Activated CD8-positive, alpha-beta T cell treated with anti-CD3 and anti-CD28 coated beads, Interleukin-2, amount 10 ng/mL, durations not matched to agents 7 days and 5 days (primary cell): ENCODE results near the gene SPDYE2B. TPM values are rescaled to one million over a fixed set of nuclear protein-coding genes. Genes with fewer than 3 reads are reported as not detected.
"Not testable (repeated sequence)": the region's sequence is repeated elsewhere in the genome, so short reads cannot be mapped to it uniquely, and the experiment has no call there.

ENCODE experiments used
- ATAC-seq: fragments of 150-1000 bp; cut with Tn5 transposase; one replicate; pipeline ENCODE4 v1.10.0; 2021; ENCODE audit warnings: moderate library complexity
- CTCF ChIA-PET: fragments of 350-600 bp; sonication (Branson Sonifier 250); formaldehyde crosslinking; loops from one replicate; lab custom pipeline; 2021; ENCODE audit warnings: antibody characterized with exemption; lab: Charles Lee
- POLR2A ChIA-PET: fragments of 350-600 bp; sonication (Branson Sonifier 250); formaldehyde crosslinking; loops from one replicate; lab custom pipeline; 2021; ENCODE audit warnings: antibody characterized with exemption; lab: Charles Lee
- DNase-seq: peaks from one replicate; pipeline ENCODE4 v3.0.0-alpha.2; 2020
- H3K27ac Mint-ChIP-seq: one replicate; pipeline ENCODE4 v1.8.0; 2021; ENCODE audit warnings: mild to moderate bottlenecking, mixed read lengths
- H3K27me3 Mint-ChIP-seq: one replicate; pipeline ENCODE4 v1.8.0; 2021; ENCODE audit warnings: low read depth, mixed read lengths
- H3K36me3 Mint-ChIP-seq: one replicate; pipeline ENCODE4 v1.8.0; 2021; ENCODE audit warnings: low read depth, mixed read lengths
- H3K4me1 Mint-ChIP-seq: one replicate; pipeline ENCODE4 v1.8.0; 2021; ENCODE audit warnings: low read depth, mixed read lengths
- H3K4me3 Mint-ChIP-seq: one replicate; pipeline ENCODE4 v1.8.0; 2021; ENCODE audit warnings: mild to moderate bottlenecking, mixed read lengths
- H3K9me3 Mint-ChIP-seq: one replicate; pipeline ENCODE4 v1.8.0; 2022; ENCODE audit warnings: mixed read lengths; ENCODE audit not compliant: insufficient read depth
- total RNA-seq, 2 experiments: library from RNA; stranded (reverse); gene quantifications; one replicate each; pipeline ENCODE4 v1.2.3, GENCODE V29; 2021

SPDYE2B gene
- total RNA-seq, 2 experiments from 2014 or later: not detected

DNA sequence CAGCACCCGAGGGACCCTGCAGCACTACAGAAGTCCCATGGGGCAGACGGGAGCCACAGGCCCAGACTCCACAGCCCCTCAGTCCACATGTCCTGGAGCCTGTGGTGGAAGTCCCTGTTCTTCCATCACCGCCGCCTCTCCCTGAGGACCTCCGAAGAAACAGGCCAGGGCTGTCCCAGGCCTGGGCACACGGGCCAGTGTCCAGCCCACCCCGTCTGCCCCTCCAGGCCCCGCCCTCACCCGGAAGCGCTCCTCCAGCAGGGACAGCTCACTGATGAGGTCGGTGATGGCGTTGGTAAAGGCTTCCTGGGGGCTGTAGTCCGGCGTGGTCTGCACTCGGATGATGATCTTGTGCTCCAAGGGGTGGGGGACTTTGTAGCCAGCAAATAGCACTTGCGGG, 16.7 kb downstream of the SPDYE2B start:
- H3K27me3 Mint-ChIP-seq, H3K36me3 Mint-ChIP-seq, CTCF ChIA-PET, H3K27ac Mint-ChIP-seq, H3K9me3 Mint-ChIP-seq, ATAC-seq, DNase-seq, H3K4me1 Mint-ChIP-seq, POLR2A ChIA-PET, H3K4me3 Mint-ChIP-seq: not testable (repeated sequence)

DNA sequence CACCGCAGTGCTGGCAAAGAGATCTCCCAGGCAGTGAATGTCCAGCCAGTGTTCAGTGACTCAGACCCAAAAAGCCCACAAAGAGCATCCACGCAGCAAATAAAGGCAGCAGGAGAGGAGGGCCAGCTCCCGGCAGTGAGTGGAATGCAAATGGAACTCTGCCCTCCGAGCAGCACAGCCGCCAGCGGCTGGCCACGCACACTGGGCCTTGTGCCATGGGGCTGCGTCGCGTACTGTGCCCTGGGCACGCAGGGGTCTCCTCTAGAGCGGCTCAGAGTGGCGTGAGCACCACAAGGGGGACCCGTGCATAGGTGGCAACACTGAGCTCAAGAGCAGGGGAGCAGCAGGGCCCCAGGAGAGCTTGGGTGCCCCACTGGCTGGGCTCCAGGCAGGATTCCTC, 17.4 kb downstream of the SPDYE2B start:
- POLR2A ChIA-PET, H3K36me3 Mint-ChIP-seq, H3K27ac Mint-ChIP-seq, CTCF ChIA-PET, H3K4me1 Mint-ChIP-seq, ATAC-seq, DNase-seq, H3K27me3 Mint-ChIP-seq, H3K4me3 Mint-ChIP-seq, H3K9me3 Mint-ChIP-seq: not testable (repeated sequence)

DNA sequence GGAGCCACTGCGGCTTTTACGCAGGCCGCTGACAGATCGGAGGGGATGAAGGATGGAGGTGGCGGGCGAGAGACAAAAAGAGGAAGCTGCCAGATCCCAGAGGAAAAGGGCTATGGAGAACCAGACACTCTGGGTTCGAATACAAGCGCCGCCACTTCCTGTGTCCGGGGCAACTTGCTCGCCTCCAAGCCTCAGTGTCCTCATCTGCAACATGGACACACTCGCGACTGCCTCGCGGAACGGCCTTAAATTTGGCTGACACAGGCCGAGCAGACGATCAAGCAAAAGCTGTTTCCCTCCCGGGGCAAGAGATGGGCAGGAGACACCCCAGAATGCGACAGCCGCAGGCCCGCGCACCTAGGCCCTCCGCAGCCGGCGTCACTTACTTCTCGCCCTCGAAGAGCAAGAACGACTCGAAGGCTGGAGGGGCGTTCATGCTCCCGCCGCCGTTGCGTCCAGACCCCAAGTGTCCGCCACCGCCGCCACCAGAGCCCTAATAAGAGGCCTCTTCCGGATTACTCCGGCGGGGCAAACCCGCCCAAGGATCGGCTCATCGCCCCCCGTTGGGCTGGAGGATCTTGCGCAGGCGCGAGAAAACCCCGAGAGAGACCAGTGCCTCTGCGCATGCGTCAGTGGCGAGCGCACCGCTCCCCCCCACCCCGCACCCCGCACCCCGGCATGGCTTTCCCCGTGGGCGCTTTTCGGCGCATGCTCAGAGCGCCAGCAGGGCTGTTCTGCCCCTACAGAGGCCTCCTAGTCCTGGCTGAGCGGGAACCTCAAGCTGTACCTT, 21.2 kb downstream of the SPDYE2B start, which contains the start of gene POLR2J2:
POLR2J2 (minus strand) TSS at position 498 of the 790 bp plus-strand sequence; CDS start at position 436, 62 bp downstream.
- DNase-seq: peak; percentile 84
- H3K27ac Mint-ChIP-seq: peak within 1 kb of the TSS; percentile 69

DNA sequence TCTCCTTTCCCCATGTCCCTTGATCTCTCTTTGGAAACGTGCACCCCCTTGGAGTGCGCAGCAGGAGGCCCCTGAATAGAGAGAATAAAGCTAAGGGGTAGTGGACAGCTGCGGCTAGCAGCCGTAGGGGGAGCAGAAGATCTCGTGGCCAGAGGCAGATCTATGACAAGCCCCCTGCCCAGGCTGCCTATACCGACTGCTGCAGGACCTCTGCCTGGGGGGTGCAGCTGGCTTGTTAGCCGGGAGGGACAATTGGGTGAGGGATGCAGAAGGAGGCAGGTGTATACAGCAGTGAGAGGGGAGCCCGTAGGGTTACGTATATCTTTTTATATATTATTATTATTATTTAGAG, 21.8 kb downstream of the SPDYE2B start:
- H3K4me3 Mint-ChIP-seq, H3K36me3 Mint-ChIP-seq, POLR2A ChIA-PET, CTCF ChIA-PET, H3K4me1 Mint-ChIP-seq, H3K9me3 Mint-ChIP-seq, DNase-seq, H3K27me3 Mint-ChIP-seq, H3K27ac Mint-ChIP-seq: not testable (repeated sequence)
- peak; percentile 28 for ATAC-seq

More for the DNA sequence above, 21.2 kb downstream of the SPDYE2B start, which contains the start of gene POLR2J2:
- H3K4me3 Mint-ChIP-seq: peak within 1 kb of the TSS; percentile 71
- H3K9me3 Mint-ChIP-seq, H3K36me3 Mint-ChIP-seq, H3K27me3 Mint-ChIP-seq, H3K4me1 Mint-ChIP-seq, CTCF ChIA-PET, POLR2A ChIA-PET: not testable (repeated sequence)
- peak; percentile 82 for ATAC-seq

DNA sequence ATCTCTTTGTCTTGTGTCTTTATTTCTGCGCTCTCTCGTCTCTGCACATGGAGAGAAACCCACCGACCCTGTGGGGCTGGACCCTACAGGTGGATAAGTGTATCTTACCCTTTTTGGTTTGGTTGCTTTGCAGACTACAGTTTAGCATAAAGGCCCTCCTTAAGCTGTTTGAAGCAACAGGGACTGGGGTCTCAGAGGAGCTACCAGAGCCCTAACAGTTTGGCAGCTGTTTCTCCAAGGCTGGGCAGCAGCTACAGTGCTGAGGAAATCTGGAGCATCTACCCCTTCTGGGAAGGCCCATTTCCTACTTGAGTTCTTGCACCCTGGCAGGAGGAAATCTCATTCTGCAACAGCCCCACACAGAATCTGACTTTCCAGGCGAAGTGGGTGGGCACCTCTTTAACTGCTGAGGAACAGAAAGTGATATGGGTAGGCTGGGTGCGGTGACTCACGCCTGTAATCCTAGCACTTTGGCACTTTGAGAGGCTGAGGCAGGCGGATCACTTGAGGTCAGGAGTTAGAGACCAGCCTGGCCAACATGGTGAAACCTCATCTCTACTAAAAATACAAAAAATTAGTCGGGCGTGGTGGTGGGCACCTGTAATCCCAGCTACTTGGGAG, 23.4 kb downstream of the SPDYE2B start:
- H3K4me3 Mint-ChIP-seq, DNase-seq, H3K27me3 Mint-ChIP-seq, H3K27ac Mint-ChIP-seq, CTCF ChIA-PET, H3K36me3 Mint-ChIP-seq, H3K4me1 Mint-ChIP-seq, ATAC-seq, H3K9me3 Mint-ChIP-seq, POLR2A ChIA-PET: not testable (repeated sequence)

DNA sequence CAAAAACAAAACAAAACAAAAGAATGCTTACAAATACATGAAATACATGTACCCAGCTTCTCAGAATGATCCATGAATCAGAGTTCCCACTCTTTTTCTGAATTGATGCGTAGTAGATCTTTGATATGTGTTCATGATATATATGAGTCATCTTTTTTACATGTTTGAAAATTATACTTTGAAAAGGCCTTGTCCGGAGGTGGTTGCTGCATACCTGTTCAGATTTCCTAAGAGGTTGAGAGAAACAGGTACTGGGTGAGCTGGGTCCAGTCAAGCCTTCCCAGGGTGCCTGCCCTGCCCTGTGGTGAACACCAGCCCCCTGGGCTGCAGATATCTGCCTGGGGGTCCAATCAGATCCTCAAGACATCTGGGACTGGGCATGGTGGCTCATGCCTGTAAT, 25.4 kb downstream of the SPDYE2B start:
- H3K36me3 Mint-ChIP-seq, DNase-seq, ATAC-seq, H3K9me3 Mint-ChIP-seq, CTCF ChIA-PET, H3K27me3 Mint-ChIP-seq, POLR2A ChIA-PET, H3K27ac Mint-ChIP-seq, H3K4me1 Mint-ChIP-seq, H3K4me3 Mint-ChIP-seq: not testable (repeated sequence)

DNA sequence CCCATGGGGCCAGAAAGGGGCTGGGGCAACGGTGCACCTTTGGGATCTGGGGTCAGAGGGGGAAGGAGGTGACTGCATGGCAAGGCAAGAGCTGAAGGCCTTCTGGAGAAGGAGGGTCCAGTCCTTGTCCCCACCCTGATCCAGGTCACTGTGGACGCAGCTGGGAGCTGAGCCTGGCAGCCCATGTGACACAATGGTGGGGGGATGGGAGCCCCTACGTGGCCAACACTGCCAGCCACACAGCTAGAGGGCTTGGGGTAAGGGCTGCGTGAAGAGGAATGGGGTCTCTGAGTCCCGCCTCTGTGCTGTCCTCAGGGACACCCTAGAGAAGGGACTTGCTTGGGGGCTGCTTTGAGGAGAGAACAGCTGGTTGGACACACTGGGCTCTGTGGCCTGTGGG, 30.7 kb downstream of the SPDYE2B start:
- CTCF ChIA-PET, H3K4me1 Mint-ChIP-seq, H3K27me3 Mint-ChIP-seq, DNase-seq, ATAC-seq, H3K27ac Mint-ChIP-seq, POLR2A ChIA-PET, H3K9me3 Mint-ChIP-seq, H3K36me3 Mint-ChIP-seq, H3K4me3 Mint-ChIP-seq: not testable (repeated sequence)

DNA sequence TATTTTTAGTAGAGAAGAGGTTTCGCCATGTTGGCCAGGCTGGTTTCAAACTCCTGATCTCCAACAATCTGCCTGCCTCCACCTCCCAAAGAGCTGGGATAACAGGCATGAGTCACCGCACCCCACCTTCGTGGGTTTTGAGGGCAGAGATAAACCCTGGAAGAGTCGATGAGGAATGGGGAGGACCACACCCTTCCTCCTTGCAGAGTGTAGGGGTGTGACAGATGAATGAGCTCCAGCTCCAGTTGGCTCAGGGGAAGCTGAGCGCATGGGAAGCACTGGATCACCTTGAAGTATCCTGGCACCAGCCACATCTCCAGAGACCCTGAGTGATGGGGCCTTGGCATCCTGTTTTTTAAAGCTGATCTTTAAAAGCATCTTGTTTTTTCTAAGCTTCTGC, 32.4 kb downstream of the SPDYE2B start:
- CTCF ChIA-PET, ATAC-seq, H3K36me3 Mint-ChIP-seq, H3K27me3 Mint-ChIP-seq, H3K27ac Mint-ChIP-seq, H3K4me1 Mint-ChIP-seq, POLR2A ChIA-PET, H3K9me3 Mint-ChIP-seq, H3K4me3 Mint-ChIP-seq, DNase-seq: not testable (repeated sequence)

DNA sequence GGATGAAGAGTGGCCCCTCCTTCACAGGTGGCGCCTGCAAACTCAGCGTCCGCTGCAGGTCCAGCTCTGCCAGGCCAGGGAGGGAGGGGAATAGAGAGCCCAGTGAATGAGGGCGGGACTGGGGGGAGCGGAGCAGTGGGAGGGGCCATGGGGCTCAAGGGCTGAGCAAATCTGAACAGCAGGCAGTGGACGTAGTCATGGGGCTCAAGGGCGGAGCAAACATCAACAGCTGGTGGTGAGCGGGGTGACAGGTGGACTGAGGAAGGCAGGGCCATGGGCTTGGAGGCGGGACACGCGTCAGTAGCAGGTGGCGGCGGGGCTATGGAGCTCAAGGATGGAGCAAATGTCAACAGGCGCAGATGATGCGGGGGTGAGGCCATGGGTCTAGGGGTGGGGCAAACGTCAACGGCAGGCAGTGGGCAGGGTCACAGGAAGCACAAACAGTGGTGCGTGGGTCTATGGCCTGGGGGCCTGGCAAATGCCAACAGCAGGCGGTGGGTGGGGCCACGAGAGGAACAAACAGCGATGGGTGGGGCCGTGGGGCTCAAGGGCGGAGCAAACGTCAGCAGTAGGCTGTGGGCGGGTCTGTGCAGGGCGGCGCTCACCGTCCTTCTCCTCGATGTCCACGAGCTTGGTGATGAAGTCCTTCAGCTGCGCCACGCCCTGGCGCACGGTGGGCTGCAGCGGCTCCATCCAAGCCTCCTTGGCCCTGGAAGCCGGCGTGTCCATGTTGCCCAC, 38.3 kb downstream of the SPDYE2B start:
- POLR2A ChIA-PET, CTCF ChIA-PET, DNase-seq, H3K27ac Mint-ChIP-seq, H3K9me3 Mint-ChIP-seq, H3K27me3 Mint-ChIP-seq, H3K4me3 Mint-ChIP-seq, H3K4me1 Mint-ChIP-seq, H3K36me3 Mint-ChIP-seq: not testable (repeated sequence)
- ATAC-seq: peak; percentile 90

DNA sequence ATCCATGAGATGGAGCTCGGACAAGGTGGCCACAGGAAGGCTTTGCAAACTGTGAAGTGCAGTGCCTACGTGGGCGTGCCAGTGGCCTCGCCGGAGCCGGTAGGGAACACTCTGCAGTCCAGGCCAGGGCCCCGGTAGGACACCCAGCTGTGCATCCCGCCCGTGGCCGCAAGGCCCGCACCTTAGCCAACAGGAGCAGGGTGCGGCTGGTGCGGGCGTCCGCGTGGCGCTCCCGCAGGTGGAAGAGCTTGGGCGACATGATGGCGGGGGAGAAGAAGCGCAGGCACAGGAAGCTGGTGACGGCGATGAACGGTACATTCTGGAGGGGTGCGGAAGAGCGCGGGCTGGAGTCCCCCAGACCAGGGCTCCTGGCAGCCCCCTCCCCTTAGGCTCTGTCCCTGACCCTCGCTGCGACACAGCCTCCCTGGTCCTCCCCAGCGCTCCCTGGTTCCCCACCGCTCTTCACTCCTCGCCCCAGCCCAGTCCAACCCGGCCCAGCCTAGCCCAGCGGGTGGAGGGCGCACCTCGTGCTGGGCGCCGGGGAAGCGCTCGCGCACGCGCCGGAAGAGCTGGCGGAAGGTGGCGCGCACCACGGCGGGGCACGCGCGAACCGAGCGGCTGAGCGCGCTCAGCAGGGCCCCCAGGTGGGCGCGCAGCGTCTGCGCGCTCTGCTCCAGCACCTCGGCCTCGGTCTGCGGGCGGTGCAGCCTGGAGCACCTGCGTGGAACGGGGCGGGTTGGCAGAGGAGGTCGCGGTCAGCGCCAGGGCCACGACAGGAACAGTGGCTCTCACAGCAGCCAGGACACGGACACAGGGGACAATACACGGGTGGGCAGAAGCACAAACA, 39.5 kb downstream of the SPDYE2B start:
- not testable (repeated sequence) for H3K27me3 Mint-ChIP-seq

DNA sequence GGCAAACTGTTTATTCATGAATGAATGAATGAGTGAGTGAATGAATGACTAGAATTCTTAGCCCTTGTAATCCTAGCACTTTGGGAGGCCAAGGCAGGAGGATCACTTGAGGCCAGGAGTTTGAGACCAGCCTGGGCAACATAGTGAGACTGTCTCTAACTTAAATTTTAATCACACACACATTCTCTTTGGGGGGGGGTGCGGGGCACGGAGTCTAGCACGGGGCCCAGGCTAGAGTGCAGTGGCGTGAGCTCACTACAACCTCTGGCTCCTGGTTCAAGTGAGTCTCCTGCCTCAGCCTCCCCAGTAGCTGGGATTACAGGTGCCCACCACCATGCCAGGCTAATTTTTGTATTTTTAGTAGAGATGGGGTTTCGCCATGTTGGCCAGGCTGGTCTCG, 40.5 kb downstream of the SPDYE2B start:
- H3K27me3 Mint-ChIP-seq, ATAC-seq, H3K36me3 Mint-ChIP-seq, H3K4me1 Mint-ChIP-seq, H3K27ac Mint-ChIP-seq, POLR2A ChIA-PET, H3K4me3 Mint-ChIP-seq, H3K9me3 Mint-ChIP-seq, DNase-seq: not testable (repeated sequence)
- CTCF ChIA-PET: interaction anchor here (1.1 kb wide), 1 partner anchor 58 kb away, joined by 3 read pairs; the partner anchor contains the start of gene FAM185A

More for the DNA sequence above, 39.5 kb downstream of the SPDYE2B start:
- H3K4me3 Mint-ChIP-seq, H3K9me3 Mint-ChIP-seq, DNase-seq, POLR2A ChIA-PET, H3K4me1 Mint-ChIP-seq, CTCF ChIA-PET, H3K27ac Mint-ChIP-seq, H3K36me3 Mint-ChIP-seq: not testable (repeated sequence)
- peak; percentile 81 for ATAC-seq
